CD1c-positive myeloid dendritic cell (primary cell): ENCODE measurements around the gene ARL17B.
"Not testable (repeated sequence)": the region's sequence is repeated elsewhere in the genome, so short reads cannot be mapped to it uniquely, and the experiment has no call there.

Experiments used
- DNase-seq: peaks from one replicate; pipeline ENCODE4 v3.0.0-alpha.2; 2016; ENCODE audit errors: extremely low spot score

ARL17B gene

DNA sequence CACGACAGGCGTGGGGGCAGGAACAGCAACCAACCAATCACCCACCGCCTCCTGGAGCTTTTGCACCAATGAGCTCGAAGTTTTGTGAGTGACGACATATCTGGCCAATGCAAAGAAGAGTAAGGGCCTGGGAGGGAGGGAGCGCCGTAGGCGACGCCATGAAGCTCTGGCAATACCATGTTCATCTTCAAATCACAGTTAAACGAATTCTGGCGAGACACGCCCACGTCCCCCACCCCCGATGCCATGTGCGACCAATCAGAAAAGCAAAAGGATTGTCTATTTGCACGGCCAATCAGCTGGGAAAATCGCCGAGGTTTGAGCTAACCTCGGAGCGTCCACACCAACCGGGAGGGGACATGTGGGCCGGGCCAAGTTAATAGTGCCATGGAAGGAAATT is at the start of gene ARL17B:
Gene ARL17B, minus strand, starts transcription at position 12 of the 400 bp plus-strand sequence. CDS start 3,369 bp downstream, outside the sequence.
- not testable (repeated sequence) for DNase-seq

- not testable (repeated sequence) for DNase-seq
Observed at GRCh38 chr17:46409864-46410263, 48.3 kb upstream of the ARL17B start.

- DNase-seq, result not testable (repeated sequence)
Observed at GRCh38 chr17:46407155-46407554, 45.6 kb upstream of the ARL17B start.

- DNase-seq, result not testable (repeated sequence)
Observed at GRCh38 chr17:46401033-46401787, 39.6 kb upstream of the ARL17B start.

DNA sequence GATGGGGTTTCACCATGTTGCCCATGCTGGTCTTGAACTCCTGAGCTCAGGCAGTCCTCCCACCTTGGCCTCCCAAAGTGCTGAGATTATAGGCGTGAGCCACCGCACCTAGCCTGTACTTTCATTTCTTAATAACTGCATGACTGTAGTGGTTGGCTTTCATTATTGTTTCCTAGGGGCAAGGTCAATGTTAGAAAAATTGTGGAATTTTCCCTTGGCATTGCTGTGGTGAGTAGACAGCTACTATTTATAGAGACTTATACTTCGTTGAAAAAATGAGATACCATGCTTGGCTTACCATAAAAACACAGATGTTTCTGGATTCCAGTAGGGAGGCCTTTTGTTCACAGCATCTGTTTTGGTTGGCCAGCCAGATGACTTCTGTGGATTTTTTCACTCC is 39.0 kb upstream of the ARL17B start:
- DNase-seq, result not testable (repeated sequence)

DNA sequence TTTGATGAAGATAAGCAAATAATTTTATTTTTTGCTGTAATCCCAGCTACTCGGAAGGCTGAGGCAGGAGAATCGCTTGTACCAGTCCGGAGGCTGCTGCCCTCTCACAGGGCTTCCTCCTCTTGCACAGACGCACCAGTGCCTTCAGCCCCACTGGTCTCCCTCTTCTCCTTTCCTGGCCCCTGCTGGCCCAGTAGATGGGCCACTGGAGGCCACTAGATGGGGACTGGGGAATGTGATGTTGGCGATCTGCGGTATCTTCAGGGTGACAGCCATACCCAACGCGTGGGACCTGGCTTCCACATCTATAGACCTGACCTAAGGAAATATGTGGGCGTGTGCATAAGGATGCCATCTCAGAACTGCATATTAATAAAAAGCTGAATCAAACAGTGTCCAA is 38.4 kb upstream of the ARL17B start:
- not testable (repeated sequence) for DNase-seq

DNA sequence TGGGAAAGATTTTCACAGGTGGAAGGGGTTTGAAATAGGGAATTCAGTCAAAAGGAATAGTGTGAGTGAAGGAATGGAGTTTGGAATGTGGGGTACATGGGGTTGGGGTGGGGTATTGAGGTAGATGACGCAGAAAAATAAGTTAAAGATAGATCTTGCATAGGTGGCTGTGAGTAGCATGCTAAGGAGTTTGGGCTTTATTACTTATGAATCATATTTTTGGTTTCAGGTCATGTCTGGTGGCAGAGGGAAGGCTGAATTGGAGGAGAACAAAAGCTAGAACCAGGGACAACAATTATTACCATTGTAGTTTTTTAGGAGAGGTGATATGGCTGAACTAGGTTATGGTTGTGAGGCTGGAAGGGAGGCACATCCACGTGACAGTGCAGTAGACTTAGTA is 34.7 kb upstream of the ARL17B start:
- not testable (repeated sequence) for DNase-seq

GRCh38 chr17:46393702-46394101 is 32.1 kb upstream of the ARL17B start:
- not testable (repeated sequence) for DNase-seq

DNA sequence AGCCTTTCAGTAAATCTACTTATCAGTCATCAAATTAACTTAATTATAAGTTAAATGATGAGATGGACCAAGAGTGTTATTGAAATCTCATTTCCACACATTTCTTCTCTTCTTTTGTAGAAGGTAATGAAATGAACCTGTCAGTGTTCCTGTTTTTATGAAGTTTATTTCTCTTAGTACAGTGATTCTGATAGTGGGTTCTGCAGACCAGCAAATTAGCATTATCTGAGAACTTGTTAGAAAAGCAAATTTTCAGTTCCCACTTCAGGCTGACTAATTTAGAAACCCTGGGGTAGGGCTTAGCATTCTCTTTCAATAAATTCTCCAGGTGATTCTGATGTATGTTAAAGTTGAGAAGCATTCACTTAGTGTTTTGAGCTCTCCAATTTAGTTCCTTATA is 23.9 kb upstream of the ARL17B start:
- not testable (repeated sequence) for DNase-seq

DNA sequence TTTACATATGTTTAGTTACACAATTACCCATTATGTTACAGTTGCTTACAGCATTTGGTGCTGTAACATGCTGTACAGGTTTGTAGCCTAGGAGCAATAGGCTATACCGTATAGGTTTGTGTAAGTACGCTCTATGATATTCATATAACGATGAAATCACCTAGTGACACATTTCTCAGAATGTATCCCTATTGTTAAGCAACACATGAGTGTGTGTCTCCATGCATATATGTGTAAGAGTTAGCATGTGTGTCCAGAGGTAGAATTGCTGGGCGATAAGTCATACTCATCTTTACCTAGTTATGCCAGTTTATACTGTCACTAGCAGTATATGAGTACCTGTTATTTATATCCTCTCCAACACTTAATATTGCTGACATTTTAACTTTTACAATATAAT is 21.6 kb upstream of the ARL17B start:
- not testable (repeated sequence) for DNase-seq

DNA sequence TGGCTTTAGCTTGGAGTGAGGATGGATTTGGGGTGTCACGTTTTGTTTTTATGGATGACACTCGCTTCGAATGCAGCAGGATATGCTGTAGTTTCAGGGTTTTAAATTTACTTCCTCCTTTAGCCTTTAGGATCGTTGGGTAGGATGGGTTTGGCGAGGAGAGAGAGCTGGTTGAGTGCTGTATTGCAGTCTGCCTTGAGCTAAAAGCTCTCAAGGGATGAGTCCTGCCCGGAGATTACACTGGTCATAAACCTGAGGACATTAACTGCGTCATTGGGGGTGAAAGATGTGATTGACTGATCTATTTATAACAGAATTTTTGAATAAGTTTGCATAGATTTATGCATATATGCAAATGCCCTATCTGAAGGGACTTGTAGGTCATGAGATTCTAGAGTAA is 11.9 kb upstream of the ARL17B start:
- not testable (repeated sequence) for DNase-seq

GRCh38 chr17:46372236-46373229 is 11.0 kb upstream of the ARL17B start:
- DNase-seq, result not testable (repeated sequence)

DNA sequence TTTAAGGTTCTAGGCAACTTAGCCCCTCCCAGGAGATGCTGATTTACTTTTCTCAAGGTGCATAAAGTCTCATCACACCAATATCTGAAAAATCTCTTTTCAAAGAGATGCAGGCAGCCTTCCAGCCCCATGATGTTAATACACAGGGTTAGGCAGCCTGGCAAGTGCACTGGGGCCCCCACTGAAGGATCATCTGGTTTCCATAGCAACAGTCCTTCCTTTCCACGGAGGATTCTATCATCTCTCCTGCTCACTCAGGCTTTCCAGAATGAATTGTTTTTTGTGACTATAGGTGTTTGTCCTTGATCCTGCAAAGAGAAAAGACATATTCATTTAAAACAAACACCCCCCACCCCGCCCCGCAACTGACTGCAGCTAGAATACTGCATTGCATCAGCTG is 6.0 kb upstream of the ARL17B start:
- DNase-seq, result not testable (repeated sequence)

GRCh38 chr17:46361145-46361735 is 326 bp downstream of the ARL17B start:
- DNase-seq, result not testable (repeated sequence)

DNA sequence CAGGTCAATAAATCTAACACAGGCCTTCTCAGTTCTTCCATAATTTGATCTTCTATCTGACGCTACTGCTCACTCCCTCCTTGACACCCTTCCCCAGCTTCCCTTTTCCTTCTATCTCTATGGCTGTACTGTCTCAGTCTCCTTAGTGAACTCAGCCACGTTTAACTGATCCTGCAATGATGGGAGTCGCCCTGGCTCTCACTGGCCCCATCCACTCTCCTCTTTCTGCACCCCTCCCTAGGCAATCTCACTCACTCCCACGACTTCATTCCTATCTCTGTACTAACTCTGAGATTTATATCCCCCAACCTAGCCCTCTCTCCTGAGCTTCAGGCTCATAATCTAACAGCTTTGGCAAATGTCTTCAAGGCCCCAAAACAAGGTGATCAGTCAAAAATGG is 7.7 kb downstream of the ARL17B start:
- DNase-seq, result not testable (repeated sequence)

DNA sequence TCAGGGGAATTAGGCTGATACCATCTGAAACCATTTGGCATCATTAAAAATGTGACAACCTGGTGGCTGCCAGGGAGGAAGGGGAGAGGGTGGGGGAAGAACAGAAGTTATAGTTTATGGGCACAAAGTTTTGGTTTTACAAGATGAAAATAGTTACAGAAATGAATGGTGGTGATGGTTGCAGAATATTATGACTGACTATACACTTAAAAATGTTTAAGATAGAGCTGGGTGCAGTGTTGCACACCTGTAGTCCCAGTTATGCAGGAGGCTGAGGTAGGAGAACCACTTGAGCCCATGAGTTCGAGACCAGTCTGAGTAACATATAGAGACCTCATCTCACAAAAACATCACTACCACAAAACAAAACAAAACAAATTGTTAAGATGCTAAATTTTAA is 12.5 kb downstream of the ARL17B start:
- not testable (repeated sequence) for DNase-seq

DNA sequence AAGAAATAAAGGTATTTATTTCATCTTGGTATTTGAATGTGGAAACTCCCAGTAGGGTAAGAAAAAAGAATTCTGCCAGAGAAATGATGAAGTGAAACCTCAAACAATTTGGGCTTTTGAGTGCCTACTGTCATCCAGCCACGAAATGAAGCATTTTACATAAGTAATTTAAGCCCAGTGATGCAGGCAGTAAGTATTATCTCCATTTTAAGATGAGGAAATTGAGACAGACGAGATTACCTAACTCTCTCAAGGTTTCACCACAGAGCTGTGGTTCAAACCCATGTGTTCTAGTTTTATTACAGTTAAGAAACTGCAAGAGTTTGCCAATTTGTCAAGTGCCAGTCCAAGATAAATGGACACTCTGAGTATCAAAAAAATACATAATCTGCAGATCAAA is 13.2 kb downstream of the ARL17B start:
- DNase-seq, result not testable (repeated sequence)

- not testable (repeated sequence) for DNase-seq
Observed at GRCh38 chr17:46342131-46342530, 19.4 kb downstream of the ARL17B start.

GRCh38 chr17:46341220-46341619 is 20.3 kb downstream of the ARL17B start:
- not testable (repeated sequence) for DNase-seq

GRCh38 chr17:46294831-46295230 is 66.7 kb downstream of the ARL17B start, which contains the start of gene LRRC37A:
Gene LRRC37A, plus strand, starts transcription at chr17:46295131. Its CDS starts 3 bp downstream, at chr17:46295134.
- not testable (repeated sequence) for DNase-seq

DNA sequence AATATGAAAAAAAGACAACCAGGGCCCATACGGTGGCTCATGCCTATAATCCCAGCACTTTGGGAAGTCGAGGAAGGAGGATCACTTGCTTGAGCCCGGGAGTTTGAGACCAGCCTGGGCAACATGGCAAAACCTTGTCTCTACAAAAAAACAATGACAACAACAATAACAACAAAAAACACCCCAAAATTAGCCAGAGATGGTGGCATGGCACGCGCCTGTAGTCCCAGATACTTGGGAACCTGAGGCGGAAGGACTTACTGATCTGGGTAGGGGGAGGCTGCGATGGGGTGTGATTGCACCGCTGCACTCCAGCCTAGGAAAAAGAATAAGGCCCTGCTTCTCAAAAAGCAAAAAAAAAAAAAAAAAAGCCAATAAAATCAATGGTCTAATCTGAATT is 69.9 kb downstream of the ARL17B start:
- not testable (repeated sequence) for DNase-seq
